Colon (tissue), 2 donors: ENCODE data around the gene PPP6C.
"Not testable (repeated sequence)": the region's sequence is repeated elsewhere in the genome, so short reads cannot be mapped to it uniquely, and the experiment has no call there.

Source experiments
- FAIRE-seq: peaks from 2 replicates; lab custom pipeline; 2012; peaks lifted over from hg19 to GRCh38; lab: Jason Lieb, UNC
- donor health status: control.
- donor health status: control.

Gene PPP6C

GRCh38 chr9:125189361-125190289 is at the start of gene PPP6C:
TSS of gene PPP6C (minus strand) at chr9:125189803. CDS start at chr9:125189718, 85 bp downstream.
- no peak for FAIRE-seq

- no peak for FAIRE-seq
Observed at GRCh38 chr9:125238915-125239446, 49.4 kb upstream of the PPP6C start.

- no peak for FAIRE-seq
Observed at GRCh38 chr9:125238127-125238914, 48.7 kb upstream of the PPP6C start.

GRCh38 chr9:125236520-125237159 is 47.0 kb upstream of the PPP6C start:
- not testable (repeated sequence) for FAIRE-seq

- no peak for FAIRE-seq
Observed at GRCh38 chr9:125235804-125236519, 46.4 kb upstream of the PPP6C start.

- not testable (repeated sequence) for FAIRE-seq
Observed at GRCh38 chr9:125234099-125234498, 44.5 kb upstream of the PPP6C start.

- FAIRE-seq = no peak
Observed at GRCh38 chr9:125233678-125234077, 44.1 kb upstream of the PPP6C start.

- FAIRE-seq = no peak
Observed at GRCh38 chr9:125227761-125228160, 38.2 kb upstream of the PPP6C start.

- not testable (repeated sequence) for FAIRE-seq
Observed at GRCh38 chr9:125224858-125225257, 35.3 kb upstream of the PPP6C start.

- FAIRE-seq = no peak
Observed at GRCh38 chr9:125218621-125219020, 29.0 kb upstream of the PPP6C start.

GRCh38 chr9:125214186-125214585 is 24.6 kb upstream of the PPP6C start:
- FAIRE-seq = no peak

GRCh38 chr9:125204477-125204876 is 14.9 kb upstream of the PPP6C start:
- no peak for FAIRE-seq

GRCh38 chr9:125202846-125203618 is 13.4 kb upstream of the PPP6C start:
- no peak for FAIRE-seq

GRCh38 chr9:125200216-125201047 is 10.8 kb upstream of the PPP6C start, which contains the start of gene RABEPK:
TSS of gene RABEPK (plus strand) at chr9:125200542. CDS start at chr9:125203014, 2,472 bp downstream.
- no peak for FAIRE-seq

- not testable (repeated sequence) for FAIRE-seq
Observed at GRCh38 chr9:125195591-125195990, 6.0 kb upstream of the PPP6C start.

- FAIRE-seq = not testable (repeated sequence)
Observed at GRCh38 chr9:125194466-125194865, 4.9 kb upstream of the PPP6C start.

GRCh38 chr9:125190361-125190801 is 778 bp upstream of the PPP6C start:
- no peak for FAIRE-seq

- no peak for FAIRE-seq
Observed at GRCh38 chr9:125189011-125189360, 617 bp downstream of the PPP6C start.

GRCh38 chr9:125183561-125183960 is 6.0 kb downstream of the PPP6C start:
- no peak for FAIRE-seq

- no peak for FAIRE-seq
Observed at GRCh38 chr9:125183054-125183453, 6.5 kb downstream of the PPP6C start.
